Measurements from ENCODE around the gene LRRC53. TPM values are rescaled to one million over a fixed set of nuclear protein-coding genes. Genes with fewer than 3 reads are reported as not detected.
A peak's percentile ranks its signal among the peaks of the same experiment; 100 is the strongest.

The LRRC53 gene
- total RNA-seq, 1 donor from 2014 or later, result not detected

GRCh38 chr1:74502432-74502831, 10.0 kb downstream of the LRRC53 start:
- DNase-seq (ENCODE audit: low read depth), result peak; percentile 2
- no peak overlapping the region for H3K4me3 ChIP-seq (ENCODE audit: low read depth, low read length)
- TF ChIP-seq CTCF (conservative IDR thresholded peaks at IDR 0.05; ENCODE audit: low read depth, low read length), result no peak

- DNase-seq (ENCODE audit: low read depth), result no peak
- TF ChIP-seq CTCF (conservative IDR thresholded peaks at IDR 0.05; ENCODE audit: low read depth, low read length), result no peak
These were observed 13.5 kb downstream of the LRRC53 start for GRCh38 chr1:74498901-74499300.

GRCh38 chr1:74496669-74497068, 15.7 kb downstream of the LRRC53 start:
- no peak overlapping the region for H3K4me3 ChIP-seq (ENCODE audit: low read depth, low read length)
- TF ChIP-seq CTCF (conservative IDR thresholded peaks at IDR 0.05; ENCODE audit: low read depth, low read length), result no peak
- DNase-seq (ENCODE audit: low read depth), result no peak

More at GRCh38 chr1:74498901-74499300, 13.5 kb downstream of the LRRC53 start:
- H3K4me3 ChIP-seq (ENCODE audit: low read depth, low read length), result no peak overlapping the region

- TF ChIP-seq CTCF (conservative IDR thresholded peaks at IDR 0.05; ENCODE audit: low read depth, low read length), result no peak
- no peak overlapping the region for H3K4me3 ChIP-seq (ENCODE audit: low read depth, low read length)
- no peak for DNase-seq (ENCODE audit: low read depth)
These were observed 26.4 kb downstream of the LRRC53 start for GRCh38 chr1:74486036-74486435.

- TF ChIP-seq CTCF (conservative IDR thresholded peaks at IDR 0.05; ENCODE audit: low read depth, low read length), result no peak
- DNase-seq (ENCODE audit: low read depth), result no peak
- H3K4me3 ChIP-seq (ENCODE audit: low read depth, low read length), result no peak overlapping the region
These were observed 26.8 kb downstream of the LRRC53 start for GRCh38 chr1:74485622-74486021.

- no peak for TF ChIP-seq CTCF (conservative IDR thresholded peaks at IDR 0.05; ENCODE audit: low read depth, low read length)
- no peak overlapping the region for H3K4me3 ChIP-seq (ENCODE audit: low read depth, low read length)
- no peak for DNase-seq (ENCODE audit: low read depth)
These were observed 30.8 kb downstream of the LRRC53 start for GRCh38 chr1:74481607-74482006.

- H3K4me3 ChIP-seq (ENCODE audit: low read depth, low read length), result no peak overlapping the region
- TF ChIP-seq CTCF (conservative IDR thresholded peaks at IDR 0.05; ENCODE audit: low read depth, low read length), result no peak
- no peak for DNase-seq (ENCODE audit: low read depth)
These were observed 32.3 kb downstream of the LRRC53 start for GRCh38 chr1:74480068-74480467.
